Measurements from ENCODE around the gene CAPZB. TPM values are rescaled to one million over a fixed set of nuclear protein-coding genes. Genes with fewer than 3 reads are reported as not detected.
A peak's percentile ranks its signal among the peaks of the same experiment; 100 is the strongest.

CAPZB gene
- total and polyA plus RNA-seq, 11 donors = 77.8 to 348 (median 237) TPM

DNA sequence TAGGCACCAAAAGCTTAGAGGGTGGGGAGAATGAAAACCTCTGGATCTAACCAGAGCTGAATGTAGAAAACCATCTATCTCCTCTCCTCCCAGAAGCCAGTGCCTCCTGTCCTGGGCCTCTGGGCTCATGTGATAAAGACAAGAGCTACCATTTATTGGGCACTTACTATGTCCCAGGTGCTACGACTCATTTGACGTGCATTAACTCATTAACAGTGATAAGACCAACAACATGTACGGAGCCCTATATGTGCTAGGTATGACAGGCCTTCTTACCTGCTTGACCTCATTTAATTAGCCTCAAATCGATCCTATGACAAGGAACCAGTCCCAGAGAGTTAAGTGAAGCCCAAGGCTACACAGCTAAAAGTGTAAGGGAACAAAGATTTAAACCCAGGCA lies 19.7 kb downstream of the CAPZB start:
- H3K4me3 ChIP-seq = no peak overlapping the region
- peaks cover 9 to 94% (median 82%) of the 10 kb centered on the region in 12 donors for H3K4me1 ChIP-seq
- no peaks in the 10 kb centered on the region for H3K27me3 ChIP-seq
- H3K27ac ChIP-seq = peak overlapping the region in 7 of 12 donors; percentile 17 to 55 (median 31)
- TF ChIP-seq, protein P1, sequence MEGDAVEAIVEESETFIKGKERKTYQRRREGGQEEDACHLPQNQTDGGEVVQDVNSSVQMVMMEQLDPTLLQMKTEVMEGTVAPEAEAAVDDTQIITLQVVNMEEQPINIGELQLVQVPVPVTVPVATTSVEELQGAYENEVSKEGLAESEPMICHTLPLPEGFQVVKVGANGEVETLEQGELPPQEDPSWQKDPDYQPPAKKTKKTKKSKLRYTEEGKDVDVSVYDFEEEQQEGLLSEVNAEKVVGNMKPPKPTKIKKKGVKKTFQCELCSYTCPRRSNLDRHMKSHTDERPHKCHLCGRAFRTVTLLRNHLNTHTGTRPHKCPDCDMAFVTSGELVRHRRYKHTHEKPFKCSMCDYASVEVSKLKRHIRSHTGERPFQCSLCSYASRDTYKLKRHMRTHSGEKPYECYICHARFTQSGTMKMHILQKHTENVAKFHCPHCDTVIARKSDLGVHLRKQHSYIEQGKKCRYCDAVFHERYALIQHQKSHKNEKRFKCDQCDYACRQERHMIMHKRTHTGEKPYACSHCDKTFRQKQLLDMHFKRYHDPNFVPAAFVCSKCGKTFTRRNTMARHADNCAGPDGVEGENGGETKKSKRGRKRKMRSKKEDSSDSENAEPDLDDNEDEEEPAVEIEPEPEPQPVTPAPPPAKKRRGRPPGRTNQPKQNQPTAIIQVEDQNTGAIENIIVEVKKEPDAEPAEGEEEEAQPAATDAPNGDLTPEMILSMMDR (IDR thresholded peaks at IDR 0.05) = no peak
- TF ChIP-seq POLR2A (IDR thresholded peaks at IDR 0.05) = no peak
- DNase-seq (no peak), ATAC-seq (no peak)
- peaks cover 0 to 13% (median 0%) of the 10 kb centered on the region in 9 donors for H3K36me3 ChIP-seq
- intact Hi-C loops (cut with DNase I) = loop anchor here in 1 of 10 donors (5.0 kb wide), 1 partner anchor 68 kb away; no protein-coding TSS in a partner anchor
- H3K9me3 ChIP-seq = no peaks in the 10 kb centered on the region
- 71 to 89% (median 84%) methylated on average over 4 of the region's 4 CpGs for WGBS, 4 donors

DNA sequence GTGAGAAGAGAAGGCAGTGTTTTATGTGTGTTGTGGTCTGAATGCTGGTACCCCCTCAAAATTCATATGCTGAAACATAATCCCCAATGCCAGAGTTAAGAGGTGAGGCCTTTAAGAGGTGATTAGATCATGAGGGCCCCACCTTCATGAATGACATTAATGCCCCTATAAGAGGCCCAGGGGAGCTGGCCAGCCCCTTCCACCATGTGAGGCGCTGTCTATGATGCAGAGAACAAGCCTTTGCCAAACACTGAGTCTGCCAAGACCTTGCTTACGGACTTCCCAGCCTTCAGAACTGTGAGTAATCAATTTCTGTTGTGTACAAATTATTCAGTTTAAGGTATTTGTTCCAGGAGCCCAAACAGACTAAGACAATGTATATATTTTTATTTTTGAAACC lies 20.2 kb downstream of the CAPZB start:
- no peak overlapping the region for H3K4me3 ChIP-seq
- H3K27ac ChIP-seq = peak overlapping the region in 8 of 12 donors; percentile 17 to 55 (median 37)
- peaks cover 9 to 94% (median 79%) of the 10 kb centered on the region in 12 donors for H3K4me1 ChIP-seq
- H3K36me3 ChIP-seq = peaks cover 0 to 9% (median 0%) of the 10 kb centered on the region in 9 donors
- DNase-seq (peak in 1 of 5 donors; percentile 53), ATAC-seq (peak in 3 of 4 donors; percentile 46 to 61 (median 50))
- H3K9me3 ChIP-seq = no peaks in the 10 kb centered on the region
- H3K27me3 ChIP-seq = no peaks in the 10 kb centered on the region
- intact Hi-C loops (cut with DNase I) = loop anchor here in 1 of 10 donors (5.0 kb wide), 1 partner anchor 68 kb away; no protein-coding TSS in a partner anchor
- TF ChIP-seq, protein P1 (IDR thresholded peaks at IDR 0.05) = no peak
- no peak for TF ChIP-seq POLR2A (IDR thresholded peaks at IDR 0.05)
- 34 to 41% (median 36%) methylated on average over 2 of the region's 2 CpGs for WGBS, 4 donors

DNA sequence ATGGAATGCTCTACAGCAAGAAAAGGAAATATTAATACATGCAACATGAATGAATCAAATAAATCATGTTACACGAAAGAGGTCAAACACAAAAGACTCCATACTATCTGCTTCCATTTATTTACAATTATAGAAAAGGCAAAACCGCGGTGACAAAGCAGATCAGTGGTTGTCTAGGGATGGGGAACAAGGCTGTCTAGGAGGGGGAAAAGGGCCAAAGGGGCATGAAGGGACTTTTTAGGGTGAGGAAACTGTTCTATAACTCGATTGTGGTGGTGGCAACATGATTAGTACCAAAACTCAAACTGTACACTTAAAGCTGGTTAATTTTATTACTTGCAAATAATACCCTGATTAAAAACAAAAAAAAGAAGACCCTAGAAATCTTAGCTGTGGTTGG lies 20.6 kb downstream of the CAPZB start:
- H3K9me3 ChIP-seq = no peaks in the 10 kb centered on the region
- intact Hi-C loops (cut with DNase I) = loop anchor here in 1 of 10 donors (5.0 kb wide), 1 partner anchor 67 kb away; no protein-coding TSS in a partner anchor
- no peaks in the 10 kb centered on the region for H3K27me3 ChIP-seq
- no peak for DNase-seq
- H3K4me3 ChIP-seq = no peak overlapping the region
- peaks cover 0 to 6% (median 0%) of the 10 kb centered on the region in 9 donors for H3K36me3 ChIP-seq
- no peak for ATAC-seq
- H3K27ac ChIP-seq = peak overlapping the region in 6 of 12 donors; percentile 17 to 55 (median 46)
- 89 to 94% (median 91%) methylated on average over 4 of the region's 4 CpGs for WGBS, 4 donors
- TF ChIP-seq, protein P1 (IDR thresholded peaks at IDR 0.05) = no peak
- H3K4me1 ChIP-seq = peaks cover 6 to 94% (median 75%) of the 10 kb centered on the region in 12 donors

DNA sequence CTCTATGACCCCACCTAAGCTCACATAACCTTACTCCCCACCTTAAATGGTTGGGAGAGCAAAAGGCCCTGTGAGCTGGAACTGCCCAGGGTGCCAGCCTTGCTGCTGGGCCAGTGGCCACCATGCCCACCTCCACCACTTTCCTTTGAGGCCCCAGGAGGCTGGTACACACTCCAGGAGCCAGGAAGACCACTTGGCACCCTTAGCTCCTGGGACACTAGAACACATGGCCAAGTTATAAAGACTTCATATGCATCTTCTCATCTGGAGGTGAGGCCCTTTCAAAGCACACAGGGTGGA lies 21.9 kb downstream of the CAPZB start:
- no peak for ATAC-seq
- intact Hi-C loops (cut with DNase I) = no loop called here
- peaks cover 0 to 6% (median 0%) of the 10 kb centered on the region in 9 donors for H3K36me3 ChIP-seq
- H3K27me3 ChIP-seq = no peaks in the 10 kb centered on the region
- peak overlapping the region in 6 of 12 donors; percentile 17 to 84 (median 32) for H3K27ac ChIP-seq
- peaks cover 3 to 95% (median 74%) of the 10 kb centered on the region in 12 donors for H3K4me1 ChIP-seq
- DNase-seq = no peak
- H3K4me3 ChIP-seq = no peak overlapping the region
- no peaks in the 10 kb centered on the region for H3K9me3 ChIP-seq
- TF ChIP-seq, protein P1 (IDR thresholded peaks at IDR 0.05) = no peak
- TF ChIP-seq POLR2A (IDR thresholded peaks at IDR 0.05) = no peak
